GM12892 (cell line): ENCODE results near the gene MYO10.
"Not testable (repeated sequence)": the region's sequence is repeated elsewhere in the genome, so short reads cannot be mapped to it uniquely, and the experiment has no call there.

ENCODE experiments used
- DNase-seq: peaks from one replicate; pipeline ENCODE4 v3.0.0; 2011; ENCODE audit not compliant: insufficient read length
- FAIRE-seq: peaks from 2 replicates; lab custom pipeline; 2011; peaks lifted over from hg19 to GRCh38; lab: Jason Lieb, UNC
- POLR2A ChIP-seq: IDR thresholded peaks from 2 replicates; pipeline ENCODE4 v1.6.1; 2011; ENCODE audit warnings: low read depth, low read length, control low read depth
- POLR2AphosphoS5 ChIP-seq: IDR thresholded peaks from 2 replicates; pipeline ENCODE4 v1.6.1; 2011; ENCODE audit warnings: low read depth, low read length, control low read depth
- TAF1 ChIP-seq: IDR thresholded peaks from 2 replicates; pipeline ENCODE4 v1.6.1; 2011; ENCODE audit warnings: low read depth, mild to moderate bottlenecking, control low read depth, low read length, borderline replicate concordance

Gene MYO10

GRCh38 chr5:16879191-16879590, 56.9 kb downstream of the MYO10 start:
- no peak for FAIRE-seq
- DNase-seq, result no peak
- TF ChIP-seq POLR2AphosphoS5 (no peak), POLR2A (no peak), TAF1 (no peak)

GRCh38 chr5:16877267-16877935, 58.7 kb downstream of the MYO10 start:
- FAIRE-seq (no peak), DNase-seq (no peak)
- TF ChIP-seq POLR2A, result no peak
- TF ChIP-seq TAF1, result no peak
- no peak for TF ChIP-seq POLR2AphosphoS5

GRCh38 chr5:16874424-16874823, 61.7 kb downstream of the MYO10 start:
- FAIRE-seq, DNase-seq: not testable (repeated sequence)

- DNase-seq (no peak), FAIRE-seq (no peak)
- TF ChIP-seq TAF1 (no peak), POLR2A (no peak), POLR2AphosphoS5 (no peak)
These were observed 64.2 kb downstream of the MYO10 start for GRCh38 chr5:16871746-16872339.

GRCh38 chr5:16870878-16871277, 65.2 kb downstream of the MYO10 start:
- no peak for FAIRE-seq
- no peak for TF ChIP-seq POLR2AphosphoS5
- TF ChIP-seq TAF1, result no peak
- no peak for TF ChIP-seq POLR2A

GRCh38 chr5:16869821-16870796, 66.0 kb downstream of the MYO10 start:
- no peak for DNase-seq
- TF ChIP-seq POLR2AphosphoS5, result no peak
- TF ChIP-seq POLR2A, result no peak
- no peak for TF ChIP-seq TAF1
- no peak for FAIRE-seq

More at GRCh38 chr5:16870878-16871277, 65.2 kb downstream of the MYO10 start:
- no peak for DNase-seq

GRCh38 chr5:16867577-16867953, 68.5 kb downstream of the MYO10 start:
- TF ChIP-seq POLR2AphosphoS5, result no peak
- TF ChIP-seq POLR2A, result no peak
- TF ChIP-seq TAF1, result no peak
- FAIRE-seq, result no peak
- DNase-seq, result no peak

GRCh38 chr5:16866795-16867576, 69.1 kb downstream of the MYO10 start:
- no peak for TF ChIP-seq POLR2AphosphoS5
- no peak for TF ChIP-seq POLR2A
- DNase-seq, result no peak
- FAIRE-seq, result no peak

- TF ChIP-seq POLR2AphosphoS5, result no peak
- no peak for TF ChIP-seq TAF1
- no peak for TF ChIP-seq POLR2A
- FAIRE-seq (no peak), DNase-seq (no peak)
These were observed 69.8 kb downstream of the MYO10 start for GRCh38 chr5:16866273-16866672.

- DNase-seq, result no peak
- TF ChIP-seq POLR2AphosphoS5, result no peak
- TF ChIP-seq TAF1, result no peak
- no peak for TF ChIP-seq POLR2A
- no peak for FAIRE-seq
These were observed 70.9 kb downstream of the MYO10 start for GRCh38 chr5:16865151-16865550.

GRCh38 chr5:16864631-16865131, 71.4 kb downstream of the MYO10 start:
- DNase-seq (no peak), FAIRE-seq (no peak)
- TF ChIP-seq TAF1, result no peak
- no peak for TF ChIP-seq POLR2AphosphoS5
- no peak for TF ChIP-seq POLR2A
